Liver (tissue), 9 donors: ENCODE results near the gene CDC26. TPM values are rescaled to one million over a fixed set of nuclear protein-coding genes. Genes with fewer than 3 reads are reported as not detected.

ENCODE experiments used
- DNase-seq: peaks from one replicate; pipeline ENCODE4 v3.0.0-alpha.2; 2017; ENCODE audit warnings: low spot score
- H3K27ac ChIP-seq, 2 donors: one replicate each; pipeline ENCODE4 v1.7.0; 2013; ENCODE audit warnings: inconsistent platforms in 2 of 2, low read length in 2 of 2, control low read depth in 1 of 2, low read depth in 1 of 2, mild to moderate bottlenecking in 1 of 2
- H3K27me3 ChIP-seq, 4 donors: one replicate each; pipeline versions ENCODE4 v1.6.1 to v1.7.0; 2013; ENCODE audit warnings: low read length in 3 of 4, inconsistent platforms in 1 of 4, mild to moderate bottlenecking in 1 of 4, moderate library complexity in 1 of 4; ENCODE audit not compliant: control insufficient read depth in 4 of 4, insufficient read depth in 4 of 4
- H3K36me3 ChIP-seq, 4 donors: one replicate each; pipeline versions ENCODE4 v1.6.1 to v1.7.0; 2013; ENCODE audit warnings: low read length in 3 of 4, mild to moderate bottlenecking in 3 of 4, low read depth in 1 of 4, moderate library complexity in 1 of 4; ENCODE audit not compliant: control insufficient read depth in 4 of 4, insufficient read depth in 3 of 4
- H3K4me1 ChIP-seq, 4 donors: one replicate each; pipeline versions ENCODE4 v1.6.1 to v1.7.0; 2013; ENCODE audit warnings: low read length in 3 of 4, mild to moderate bottlenecking in 3 of 4, moderate library complexity in 1 of 4; ENCODE audit not compliant: control insufficient read depth in 4 of 4, insufficient read depth in 4 of 4
- H3K4me3 ChIP-seq, 3 donors: one replicate each; pipeline versions ENCODE4 v1.6.1 to v1.7.0; 2013; ENCODE audit warnings: low read length in 3 of 3, control low read depth in 1 of 3, low read depth in 1 of 3, mild to moderate bottlenecking in 1 of 3
- H3K9ac ChIP-seq, 2 donors: one replicate each; pipeline ENCODE4 v1.7.0; 2013; ENCODE audit warnings: low read length in 2 of 2, mild to moderate bottlenecking in 2 of 2, moderate library complexity in 2 of 2, control low read depth in 1 of 2, low read depth in 1 of 2
- H3K9me3 ChIP-seq, 4 donors: one replicate each; pipeline versions ENCODE4 v1.6.1 to v1.7.0; 2013; ENCODE audit warnings: low read length in 3 of 4; ENCODE audit not compliant: control insufficient read depth in 4 of 4
- EGR1 ChIP-seq, 2 donors: IDR thresholded peaks; 2 replicates each; pipeline ENCODE4 v1.6.1; 2016 to 2018; ENCODE audit warnings: antibody characterized with exemption in 2 of 2, low read depth in 2 of 2
- FOXA1 ChIP-seq: IDR thresholded peaks from 2 replicates; pipeline ENCODE4 v1.6.1; 2016; ENCODE audit warnings: antibody characterized with exemption
- FOXA2 ChIP-seq: IDR thresholded peaks from 2 replicates; pipeline ENCODE4 v1.6.1; 2016; ENCODE audit warnings: antibody characterized with exemption
- GABPA ChIP-seq, 2 donors: IDR thresholded peaks in 1 of 2; conservative IDR thresholded peaks in 1 of 2; 2 replicates each; pipeline ENCODE4 v1.6.1; 2016; ENCODE audit warnings: antibody characterized with exemption in 2 of 2, mild to moderate bottlenecking in 1 of 2, moderate library complexity in 1 of 2
- HNF4A ChIP-seq, 2 donors: conservative IDR thresholded peaks; 2 replicates each; pipeline ENCODE4 v1.6.1; 2016; ENCODE audit warnings: antibody characterized with exemption in 2 of 2, mild to moderate bottlenecking in 2 of 2
- JUND ChIP-seq, 2 donors: IDR thresholded peaks; 2 replicates each; pipeline ENCODE4 v1.6.1; 2016; ENCODE audit warnings: antibody characterized with exemption in 2 of 2
- NR2F2 ChIP-seq: IDR thresholded peaks from 2 replicates; pipeline ENCODE4 v1.6.1; 2016; ENCODE audit warnings: antibody characterized with exemption
- RAD21 ChIP-seq, 2 donors: IDR thresholded peaks; 2 replicates each; pipeline ENCODE4 v1.6.1; 2016; ENCODE audit warnings: antibody characterized with exemption in 2 of 2, mild to moderate bottlenecking in 2 of 2
- RXRA ChIP-seq, 2 donors: IDR thresholded peaks; 2 replicates each; pipeline ENCODE4 v1.6.1; 2017 to 2018; ENCODE audit warnings: antibody characterized with exemption in 2 of 2, mild to moderate bottlenecking in 1 of 2
- SP1 ChIP-seq: IDR thresholded peaks from 2 replicates; pipeline ENCODE4 v1.6.1; 2018; ENCODE audit warnings: antibody characterized with exemption, mild to moderate bottlenecking
- TAF1 ChIP-seq: conservative IDR thresholded peaks from 2 replicates; pipeline ENCODE4 v1.6.1; 2016; ENCODE audit warnings: antibody characterized with exemption, mild to moderate bottlenecking
- WGBS: extraction: QIAGEN DNeasy Blood & Tissue Kit; methylation state at CpG from one replicate; pipeline ENCODE4 v1.1.7; 2013; 5-methylcytosine and 5-hydroxymethylcytosine counted together
- polyA plus RNA-seq, 2 donors: library from polyadenylated mRNA; stranded (reverse) in 1 of 2; unstranded in 1 of 2; fragments of 200-250 nt in 1 of 2; fragments of >200 nt in 1 of 2; fragmentation: Nextera tagmentation in 1 of 2; extraction: Ambion mirVana in 1 of 2; gene quantifications; one replicate each; pipeline versions ENCODE4 v1.2.1 to v1.2.3, GENCODE V29; 2013 to 2015
- total RNA-seq, 2 donors: library from RNA; depleted of rRNA; stranded (reverse); fragments of >200 nt; gene quantifications; one replicate each; pipeline ENCODE4 v1.2.3, GENCODE V29; 2014
- TF ChIP-seq, protein P1 (sequence below): IDR thresholded peaks from 2 replicates; pipeline ENCODE4 v1.6.1; 2016; ENCODE audit warnings: antibody characterized with exemption, mild to moderate bottlenecking
- TF ChIP-seq, protein P2 (sequence below): IDR thresholded peaks from 2 replicates; pipeline ENCODE4 v1.6.1; 2016; ENCODE audit warnings: antibody characterized with exemption
- TF ChIP-seq, protein P3 (sequence below): IDR thresholded peaks from 2 replicates; pipeline ENCODE4 v1.6.1; 2016; ENCODE audit warnings: antibody characterized with exemption
- TF ChIP-seq, protein P4 (sequence below): fragments of 150-350 bp; IDR thresholded peaks from 2 replicates; pipeline ENCODE4 v1.5.1; 2017; ENCODE audit warnings: improper control_type of control experiment, low read depth, low read length; ENCODE audit not compliant: missing input control
- donor health status: healthy.
- donor health status: healthy.
- donor health status: healthy.
- donor health status: healthy.
- donor health status: healthy.

The CDC26 gene
- total and polyA plus RNA-seq, 4 donors: 12.5 to 38.9 (median 21.3) TPM

DNA sequence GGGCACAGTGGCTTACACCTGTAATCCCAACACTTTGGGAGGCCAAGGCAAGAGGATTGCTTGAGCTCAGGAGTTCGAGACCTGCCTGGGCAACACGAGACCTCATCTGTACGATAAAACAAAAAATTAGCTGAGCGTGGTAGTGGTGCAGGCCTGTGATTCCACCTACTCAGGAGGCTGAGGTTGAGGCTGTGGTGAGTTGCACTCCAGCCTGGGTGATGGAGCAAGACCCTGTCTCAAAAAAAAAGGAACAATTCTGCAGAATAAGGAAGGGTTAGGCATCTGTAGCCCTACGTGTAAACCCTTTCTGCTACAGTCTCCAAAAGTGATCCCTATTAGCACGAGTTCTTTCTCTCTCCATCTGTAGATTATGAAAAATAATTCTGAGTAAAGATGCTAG is 19.9 kb downstream of the CDC26 start:
- 91% methylated on average over 6 of the region's 6 CpGs for WGBS
- no peak overlapping the region for H3K4me3 ChIP-seq
- H3K27me3 ChIP-seq: no peaks in the 10 kb centered on the region
- H3K9ac ChIP-seq: no peak overlapping the region
- TF ChIP-seq FOXA2 (no peak), TAF1 (no peak)
- TF ChIP-seq, protein P1, sequence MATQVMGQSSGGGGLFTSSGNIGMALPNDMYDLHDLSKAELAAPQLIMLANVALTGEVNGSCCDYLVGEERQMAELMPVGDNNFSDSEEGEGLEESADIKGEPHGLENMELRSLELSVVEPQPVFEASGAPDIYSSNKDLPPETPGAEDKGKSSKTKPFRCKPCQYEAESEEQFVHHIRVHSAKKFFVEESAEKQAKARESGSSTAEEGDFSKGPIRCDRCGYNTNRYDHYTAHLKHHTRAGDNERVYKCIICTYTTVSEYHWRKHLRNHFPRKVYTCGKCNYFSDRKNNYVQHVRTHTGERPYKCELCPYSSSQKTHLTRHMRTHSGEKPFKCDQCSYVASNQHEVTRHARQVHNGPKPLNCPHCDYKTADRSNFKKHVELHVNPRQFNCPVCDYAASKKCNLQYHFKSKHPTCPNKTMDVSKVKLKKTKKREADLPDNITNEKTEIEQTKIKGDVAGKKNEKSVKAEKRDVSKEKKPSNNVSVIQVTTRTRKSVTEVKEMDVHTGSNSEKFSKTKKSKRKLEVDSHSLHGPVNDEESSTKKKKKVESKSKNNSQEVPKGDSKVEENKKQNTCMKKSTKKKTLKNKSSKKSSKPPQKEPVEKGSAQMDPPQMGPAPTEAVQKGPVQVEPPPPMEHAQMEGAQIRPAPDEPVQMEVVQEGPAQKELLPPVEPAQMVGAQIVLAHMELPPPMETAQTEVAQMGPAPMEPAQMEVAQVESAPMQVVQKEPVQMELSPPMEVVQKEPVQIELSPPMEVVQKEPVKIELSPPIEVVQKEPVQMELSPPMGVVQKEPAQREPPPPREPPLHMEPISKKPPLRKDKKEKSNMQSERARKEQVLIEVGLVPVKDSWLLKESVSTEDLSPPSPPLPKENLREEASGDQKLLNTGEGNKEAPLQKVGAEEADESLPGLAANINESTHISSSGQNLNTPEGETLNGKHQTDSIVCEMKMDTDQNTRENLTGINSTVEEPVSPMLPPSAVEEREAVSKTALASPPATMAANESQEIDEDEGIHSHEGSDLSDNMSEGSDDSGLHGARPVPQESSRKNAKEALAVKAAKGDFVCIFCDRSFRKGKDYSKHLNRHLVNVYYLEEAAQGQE: no peak
- H3K36me3 ChIP-seq: peaks cover 2 to 21% (median 14%) of the 10 kb centered on the region in 4 donors
- DNase-seq: no peak
- H3K9me3 ChIP-seq: no peaks in the 10 kb centered on the region
- H3K27ac ChIP-seq: no peak overlapping the region
- H3K4me1 ChIP-seq: peaks cover 0 to 23% (median 15%) of the 10 kb centered on the region in 4 donors

DNA sequence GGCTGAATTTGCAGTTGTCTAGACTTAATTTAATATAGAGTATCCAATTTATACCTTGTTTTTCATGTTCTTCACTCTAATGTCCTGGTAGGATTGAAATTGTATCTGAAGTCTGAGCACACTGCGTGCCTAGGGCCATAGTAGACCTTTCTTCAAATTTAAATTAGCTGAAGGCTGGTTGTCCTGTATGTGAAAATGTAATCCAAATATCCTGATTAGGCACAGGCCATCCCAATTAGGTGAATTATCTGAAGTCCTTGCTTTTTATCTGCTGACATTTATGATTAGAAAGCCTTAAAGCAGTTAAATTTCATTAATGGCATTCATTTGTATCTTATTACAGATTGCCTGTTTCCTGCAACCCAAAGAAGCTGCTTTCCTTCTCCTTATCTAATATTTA is 20.4 kb downstream of the CDC26 start:
- H3K36me3 ChIP-seq: peaks cover 2 to 18% (median 9%) of the 10 kb centered on the region in 4 donors
- 94% methylated on average over 1 of the region's 1 CpG for WGBS
- DNase-seq: no peak
- H3K4me3 ChIP-seq: no peak overlapping the region
- H3K9ac ChIP-seq: no peak overlapping the region
- TF ChIP-seq JUND (IDR thresholded peaks at IDR 0.05): no peak
- TF ChIP-seq HNF4A (conservative IDR thresholded peaks at IDR 0.05): no peak
- TF ChIP-seq RAD21 (IDR thresholded peaks at IDR 0.05): no peak
- no peak for TF ChIP-seq NR2F2
- TF ChIP-seq FOXA2: no peak
- TF ChIP-seq EGR1 (IDR thresholded peaks at IDR 0.05; ENCODE audit: low read depth in 2 of 2): no peak
- TF ChIP-seq SP1: no peak
- TF ChIP-seq TAF1: no peak
- no peak for TF ChIP-seq GABPA (IDR thresholded peaks at IDR 0.05 in 1 of 2, conservative IDR thresholded peaks at IDR 0.05 in 1 of 2)
- no peaks in the 10 kb centered on the region for H3K9me3 ChIP-seq
- peaks cover 0 to 23% (median 15%) of the 10 kb centered on the region in 4 donors for H3K4me1 ChIP-seq
- no peaks in the 10 kb centered on the region for H3K27me3 ChIP-seq
- H3K27ac ChIP-seq: no peak overlapping the region

DNA sequence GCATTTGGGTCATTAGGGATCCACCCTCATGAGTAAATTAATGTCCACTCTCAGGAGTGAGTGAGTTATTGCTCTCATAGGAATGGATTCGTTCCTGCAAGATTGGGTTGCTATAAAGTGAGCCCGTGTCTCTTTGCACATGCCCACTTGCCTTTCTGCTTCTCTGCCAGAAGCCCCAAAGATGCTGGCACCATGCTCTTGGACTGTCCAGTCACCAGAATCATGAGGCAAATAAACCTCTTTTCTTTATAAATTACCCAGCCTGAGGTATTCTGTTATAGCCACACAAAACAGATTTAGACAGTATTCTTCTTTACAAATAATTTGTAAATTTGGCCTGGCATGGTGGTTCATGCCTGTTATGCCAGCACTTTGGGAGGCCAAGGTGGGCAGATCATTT is 24.6 kb downstream of the CDC26 start:
- TF ChIP-seq JUND (IDR thresholded peaks at IDR 0.05) (no peak), TAF1 (no peak), GABPA (IDR thresholded peaks at IDR 0.05 in 1 of 2, conservative IDR thresholded peaks at IDR 0.05 in 1 of 2) (no peak), SP1 (no peak), RXRA (IDR thresholded peaks at IDR 0.05) (no peak), NR2F2 (no peak), RAD21 (IDR thresholded peaks at IDR 0.05) (no peak), FOXA1 (no peak)
- TF ChIP-seq, protein P2, sequence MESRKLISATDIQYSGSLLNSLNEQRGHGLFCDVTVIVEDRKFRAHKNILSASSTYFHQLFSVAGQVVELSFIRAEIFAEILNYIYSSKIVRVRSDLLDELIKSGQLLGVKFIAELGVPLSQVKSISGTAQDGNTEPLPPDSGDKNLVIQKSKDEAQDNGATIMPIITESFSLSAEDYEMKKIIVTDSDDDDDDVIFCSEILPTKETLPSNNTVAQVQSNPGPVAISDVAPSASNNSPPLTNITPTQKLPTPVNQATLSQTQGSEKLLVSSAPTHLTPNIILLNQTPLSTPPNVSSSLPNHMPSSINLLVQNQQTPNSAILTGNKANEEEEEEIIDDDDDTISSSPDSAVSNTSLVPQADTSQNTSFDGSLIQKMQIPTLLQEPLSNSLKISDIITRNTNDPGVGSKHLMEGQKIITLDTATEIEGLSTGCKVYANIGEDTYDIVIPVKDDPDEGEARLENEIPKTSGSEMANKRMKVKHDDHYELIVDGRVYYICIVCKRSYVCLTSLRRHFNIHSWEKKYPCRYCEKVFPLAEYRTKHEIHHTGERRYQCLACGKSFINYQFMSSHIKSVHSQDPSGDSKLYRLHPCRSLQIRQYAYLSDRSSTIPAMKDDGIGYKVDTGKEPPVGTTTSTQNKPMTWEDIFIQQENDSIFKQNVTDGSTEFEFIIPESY: no peak
- TF ChIP-seq, protein P3, sequence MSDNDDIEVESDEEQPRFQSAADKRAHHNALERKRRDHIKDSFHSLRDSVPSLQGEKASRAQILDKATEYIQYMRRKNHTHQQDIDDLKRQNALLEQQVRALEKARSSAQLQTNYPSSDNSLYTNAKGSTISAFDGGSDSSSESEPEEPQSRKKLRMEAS: no peak
- TF ChIP-seq, protein P1: no peak
- TF ChIP-seq, protein P4, sequence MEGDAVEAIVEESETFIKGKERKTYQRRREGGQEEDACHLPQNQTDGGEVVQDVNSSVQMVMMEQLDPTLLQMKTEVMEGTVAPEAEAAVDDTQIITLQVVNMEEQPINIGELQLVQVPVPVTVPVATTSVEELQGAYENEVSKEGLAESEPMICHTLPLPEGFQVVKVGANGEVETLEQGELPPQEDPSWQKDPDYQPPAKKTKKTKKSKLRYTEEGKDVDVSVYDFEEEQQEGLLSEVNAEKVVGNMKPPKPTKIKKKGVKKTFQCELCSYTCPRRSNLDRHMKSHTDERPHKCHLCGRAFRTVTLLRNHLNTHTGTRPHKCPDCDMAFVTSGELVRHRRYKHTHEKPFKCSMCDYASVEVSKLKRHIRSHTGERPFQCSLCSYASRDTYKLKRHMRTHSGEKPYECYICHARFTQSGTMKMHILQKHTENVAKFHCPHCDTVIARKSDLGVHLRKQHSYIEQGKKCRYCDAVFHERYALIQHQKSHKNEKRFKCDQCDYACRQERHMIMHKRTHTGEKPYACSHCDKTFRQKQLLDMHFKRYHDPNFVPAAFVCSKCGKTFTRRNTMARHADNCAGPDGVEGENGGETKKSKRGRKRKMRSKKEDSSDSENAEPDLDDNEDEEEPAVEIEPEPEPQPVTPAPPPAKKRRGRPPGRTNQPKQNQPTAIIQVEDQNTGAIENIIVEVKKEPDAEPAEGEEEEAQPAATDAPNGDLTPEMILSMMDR: no peak
- no peak overlapping the region for H3K4me3 ChIP-seq
- H3K9ac ChIP-seq: no peak overlapping the region
- no peak for DNase-seq
- peaks cover 0 to 4% (median 0%) of the 10 kb centered on the region in 4 donors for H3K36me3 ChIP-seq
- H3K9me3 ChIP-seq: no peaks in the 10 kb centered on the region
- WGBS: 77% methylated on average over 2 of the region's 2 CpGs
- no peaks in the 10 kb centered on the region for H3K27me3 ChIP-seq
- no peak overlapping the region for H3K27ac ChIP-seq
- H3K4me1 ChIP-seq: no peaks in the 10 kb centered on the region
